Measurements from ENCODE around the gene HERPUD1.
"Not testable (repeated sequence)": the region's sequence is repeated elsewhere in the genome, so short reads cannot be mapped to it uniquely, and the experiment has no call there.

The HERPUD1 gene

GRCh38 chr16:56961851-56962281 is 29.9 kb downstream of the HERPUD1 start, which contains the start of gene CETP:
CETP (plus strand) TSS chr16:56961950; CDS start chr16:56961980, 30 bp downstream.
- no peak for DNase-seq

GRCh38 chr16:56964243-56965148 is 32.6 kb downstream of the HERPUD1 start:
- DNase-seq: peak; percentile 99

DNA sequence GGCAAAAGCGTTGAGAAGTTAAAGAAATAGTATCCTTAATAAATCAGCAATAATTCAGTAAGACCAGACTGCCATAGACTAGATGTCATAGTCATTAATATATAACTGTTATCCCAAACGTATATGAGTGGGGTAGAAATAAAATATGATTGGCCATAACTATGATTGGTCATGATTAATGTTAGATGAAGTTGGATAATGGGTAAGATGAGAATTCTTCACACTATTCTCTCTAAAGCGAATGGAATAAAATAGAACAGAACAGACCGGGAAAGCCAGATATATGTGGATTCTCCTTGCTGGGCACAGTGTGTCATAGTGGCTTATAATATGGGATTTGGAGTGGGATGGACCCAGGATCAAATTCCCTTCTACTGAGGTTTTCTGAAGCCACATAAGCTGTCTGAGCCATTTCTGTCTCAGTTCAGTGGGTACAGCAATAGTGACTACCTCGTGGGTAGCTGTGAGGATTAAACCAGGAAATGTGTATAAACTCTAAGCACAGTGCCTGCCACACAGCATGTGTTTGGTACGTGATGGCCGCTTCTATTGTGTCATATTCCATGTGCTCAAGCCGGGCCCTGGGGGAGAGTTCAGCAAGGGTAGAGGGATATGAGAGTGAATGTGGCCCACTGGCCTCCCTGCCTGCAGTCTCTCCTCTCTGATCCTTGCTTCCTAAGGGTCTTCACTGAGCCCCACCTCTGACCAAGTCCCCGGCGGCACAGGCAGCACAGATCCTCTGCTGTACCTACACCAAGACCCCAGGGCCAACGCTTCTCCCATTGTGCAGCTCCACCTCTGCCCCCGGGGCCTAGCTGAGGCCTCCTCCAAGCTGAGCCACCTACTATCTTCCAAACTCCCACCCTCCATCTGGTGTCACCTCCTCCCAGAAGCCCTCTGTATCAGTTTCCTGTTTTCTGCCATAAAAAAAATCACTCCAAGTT is 33.5 kb downstream of the HERPUD1 start:
- no peak for DNase-seq

GRCh38 chr16:56966093-56966475 is 34.1 kb downstream of the HERPUD1 start:
- DNase-seq: no peak

GRCh38 chr16:56967733-56968132 is 35.8 kb downstream of the HERPUD1 start:
- DNase-seq: no peak

DNA sequence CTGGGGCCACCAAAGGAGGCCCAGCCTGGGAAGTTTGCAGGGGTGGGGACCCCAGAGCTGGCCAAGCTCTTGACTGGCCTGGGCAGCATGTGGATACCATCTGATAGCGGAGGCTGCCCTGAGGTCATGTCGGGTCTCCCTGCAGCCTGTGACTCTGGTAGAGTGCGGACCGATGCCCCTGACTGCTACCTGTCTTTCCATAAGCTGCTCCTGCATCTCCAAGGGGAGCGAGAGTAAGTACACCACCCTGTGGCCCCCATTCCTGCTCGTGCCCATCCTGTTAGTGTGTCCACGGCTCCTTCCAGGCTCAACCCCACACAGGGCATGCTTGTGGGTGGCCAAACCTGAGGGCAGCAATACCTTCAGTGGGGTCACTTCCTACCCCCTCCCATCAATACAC is 37.8 kb downstream of the HERPUD1 start:
- DNase-seq: no peak

GRCh38 chr16:56970934-56971767 is 39.2 kb downstream of the HERPUD1 start:
- DNase-seq: no peak

GRCh38 chr16:56971768-56972043 is 39.8 kb downstream of the HERPUD1 start:
- DNase-seq: no peak

- DNase-seq: no peak
Measured at GRCh38 chr16:56972403-56973293, 40.7 kb downstream of the HERPUD1 start.

DNA sequence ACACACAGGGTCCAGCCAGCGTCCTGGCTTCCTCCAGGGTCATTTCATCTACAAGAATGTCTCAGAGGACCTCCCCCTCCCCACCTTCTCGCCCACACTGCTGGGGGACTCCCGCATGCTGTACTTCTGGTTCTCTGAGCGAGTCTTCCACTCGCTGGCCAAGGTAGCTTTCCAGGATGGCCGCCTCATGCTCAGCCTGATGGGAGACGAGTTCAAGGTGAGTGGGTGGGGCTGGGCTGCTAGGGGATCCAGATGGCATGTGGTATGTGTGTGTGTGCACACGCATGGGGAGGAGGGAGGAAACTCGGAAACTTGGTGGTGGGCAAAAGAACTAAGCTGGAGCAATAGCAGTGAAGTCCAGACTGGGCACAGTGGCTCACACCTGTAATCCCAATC is 41.4 kb downstream of the HERPUD1 start:
- DNase-seq: no peak

- not testable (repeated sequence) for DNase-seq
Measured at GRCh38 chr16:56973899-56974298, 42.0 kb downstream of the HERPUD1 start.

DNA sequence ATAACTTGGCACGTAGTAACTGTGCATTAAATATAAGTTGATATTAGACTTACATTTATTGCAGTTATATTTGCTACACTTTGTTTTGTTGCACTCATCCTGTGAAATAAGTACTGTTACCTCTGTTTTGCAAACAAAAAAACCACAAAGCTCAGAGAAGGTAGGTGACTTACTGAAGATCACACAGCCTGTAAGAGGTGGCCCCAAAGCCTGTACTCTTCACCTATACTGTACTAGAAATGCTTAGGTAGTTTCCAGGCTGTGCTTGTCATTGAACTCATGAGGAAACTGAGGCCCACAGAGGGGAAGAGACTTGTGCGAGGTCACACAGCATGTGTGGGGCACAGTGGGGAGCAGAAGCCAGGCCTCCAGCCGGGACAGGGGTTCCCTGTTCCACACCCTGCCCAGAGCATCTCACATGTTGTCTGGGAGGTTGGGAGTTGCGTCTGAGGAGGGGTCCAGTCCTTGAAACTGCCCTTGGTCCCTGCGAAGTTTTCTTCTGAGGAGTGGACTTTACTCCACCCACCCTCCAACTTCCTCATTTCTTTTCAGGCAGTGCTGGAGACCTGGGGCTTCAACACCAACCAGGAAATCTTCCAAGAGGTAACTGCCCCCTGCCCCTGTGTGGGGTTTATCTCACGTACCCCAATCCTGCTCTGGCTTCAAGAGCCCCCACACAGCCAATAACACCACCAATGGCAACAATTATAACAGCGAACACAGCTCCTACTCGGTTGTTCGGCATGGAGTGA is 42.8 kb downstream of the HERPUD1 start:
- no peak for DNase-seq

- no peak for DNase-seq
Measured at GRCh38 chr16:56975714-56976113, 43.8 kb downstream of the HERPUD1 start.

DNA sequence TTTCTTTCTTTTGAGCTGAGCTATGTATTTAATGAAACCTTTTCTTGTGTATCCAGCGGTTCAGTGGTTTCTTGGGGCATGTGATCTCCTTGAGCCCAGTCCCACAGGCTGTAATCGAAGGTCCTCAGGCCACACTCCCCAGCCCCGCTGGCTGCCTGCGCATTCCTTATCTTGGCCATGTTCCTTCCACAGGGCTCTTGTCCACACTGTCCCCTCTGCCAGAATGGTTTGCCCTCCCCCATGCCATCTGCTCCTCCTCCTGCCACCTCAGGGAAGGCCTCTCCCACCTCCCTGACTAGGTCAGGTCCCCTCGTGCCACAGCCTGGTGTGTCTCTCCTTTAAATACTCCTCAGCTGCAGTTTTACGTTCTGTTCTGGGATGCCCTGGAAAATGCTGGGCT is 45.3 kb downstream of the HERPUD1 start:
- DNase-seq: no peak

- no peak for DNase-seq
Measured at GRCh38 chr16:56977823-56978430, 46.0 kb downstream of the HERPUD1 start.

GRCh38 chr16:56980201-56980535 is 48.2 kb downstream of the HERPUD1 start:
- no peak for DNase-seq

DNA sequence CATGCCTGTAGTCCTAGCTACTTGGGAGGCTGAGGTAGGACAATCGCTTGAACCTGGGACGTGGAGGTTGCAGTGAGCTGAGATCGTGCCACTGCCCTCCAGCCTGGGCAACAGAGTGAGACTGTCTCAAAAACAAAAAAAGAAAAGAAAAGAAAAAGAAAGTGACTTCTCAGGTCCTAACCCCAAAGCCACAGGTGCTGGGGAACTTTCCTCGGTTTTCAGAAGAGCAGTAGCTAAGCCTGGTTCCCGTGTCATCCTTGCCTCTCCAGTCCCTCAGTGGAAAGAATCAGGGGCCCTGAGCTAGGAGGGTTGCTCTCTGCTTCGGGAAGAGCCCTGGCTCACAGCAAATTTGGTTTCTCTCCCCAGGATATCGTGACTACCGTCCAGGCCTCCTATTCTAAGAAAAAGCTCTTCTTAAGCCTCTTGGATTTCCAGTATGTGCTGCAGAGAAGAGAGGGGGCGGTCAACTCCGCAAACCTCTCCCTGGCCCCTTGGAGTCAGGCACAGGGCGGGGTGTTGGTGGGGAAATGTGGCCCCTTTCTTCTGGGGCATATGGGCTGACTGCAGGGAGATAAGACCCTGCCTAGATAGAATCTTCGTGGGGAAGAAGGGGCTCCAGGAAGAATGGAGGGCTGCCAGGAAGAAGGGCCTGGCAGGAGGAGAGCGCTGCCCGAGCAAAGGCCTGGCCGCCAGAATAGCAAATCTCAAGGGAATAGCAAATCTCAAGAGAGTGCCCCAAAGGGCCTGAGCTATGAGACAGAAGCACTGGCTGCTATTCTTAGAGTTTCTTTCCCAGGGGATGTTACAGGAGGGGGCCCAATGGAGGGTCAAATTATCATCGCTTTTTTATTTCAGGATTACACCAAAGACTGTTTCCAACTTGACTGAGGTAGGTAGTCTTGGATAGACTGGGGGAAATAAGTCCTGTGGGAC is 49.1 kb downstream of the HERPUD1 start:
- DNase-seq: no peak

- no peak for DNase-seq
Measured at GRCh38 chr16:56981729-56982271, 49.9 kb downstream of the HERPUD1 start.

DNA sequence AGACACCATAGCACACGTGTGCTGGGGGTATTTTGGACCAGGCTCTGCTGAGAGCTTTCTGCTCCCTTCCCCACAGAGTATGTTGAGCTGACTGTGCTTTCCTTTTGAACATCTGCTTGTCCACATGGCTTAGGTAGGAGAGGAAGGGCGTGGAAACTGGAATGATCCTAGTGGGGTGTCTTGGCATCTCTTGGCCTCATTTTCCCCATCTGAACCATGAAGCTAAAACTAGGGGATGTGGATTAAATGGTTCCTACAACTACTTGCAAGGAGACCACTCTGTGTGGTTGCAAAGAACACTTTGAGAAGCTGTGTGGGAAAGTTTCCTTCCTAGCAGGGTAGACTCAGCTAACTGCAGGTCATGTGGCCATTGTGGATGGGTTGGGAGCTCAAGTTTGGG is 50.8 kb downstream of the HERPUD1 start:
- no peak for DNase-seq
